Neural cell (in vitro differentiated cells): ENCODE measurements around the gene CXCL13. TPM values are rescaled to one million over a fixed set of nuclear protein-coding genes. Genes with fewer than 3 reads are reported as not detected.

Experiments
- H2AFZ ChIP-seq: fragments of 200-600, 300-800 bp; sonication (generic), shearing (Covaris generic); 2 replicates; pipeline ENCODE4 v1.6.0; 2014; ENCODE audit warnings: low read depth, mild to moderate bottlenecking, antibody characterized with exemption, low read length, moderate library complexity
- H3F3A ChIP-seq: fragments of 200-600 bp; shearing (Covaris generic); 2 replicates; pipeline ENCODE4 v1.6.1; 2016; ENCODE audit warnings: mild to moderate bottlenecking, moderate library complexity, mixed read lengths, antibody characterized with exemption, low read length; ENCODE audit not compliant: insufficient read depth, poor library complexity, severe bottlenecking
- H3K27ac ChIP-seq: fragments of 200-600, 300-800 bp; sonication (generic), shearing (Covaris generic); 2 replicates; pipeline ENCODE4 v1.5.1; 2014; ENCODE audit warnings: mild to moderate bottlenecking, low read length, moderate library complexity
- H3K27me3 ChIP-seq: fragments of 300-800, 200-600 bp; sonication (generic), shearing (Covaris generic); 2 replicates; pipeline ENCODE4 v1.6.0; 2014; ENCODE audit warnings: mild to moderate bottlenecking, low read depth, low read length, moderate library complexity; ENCODE audit not compliant: insufficient read depth
- H3K36me3 ChIP-seq: fragments of 300-800, 200-600 bp; sonication (generic), shearing (Covaris generic); 2 replicates; pipeline ENCODE4 v1.5.1; 2014; ENCODE audit warnings: mild to moderate bottlenecking, antibody characterized with exemption, low read length, moderate library complexity; ENCODE audit not compliant: insufficient read depth
- H3K4me2 ChIP-seq: fragments of 300-800, 200-600 bp; sonication (generic), shearing (Covaris generic); 2 replicates; pipeline ENCODE4 v1.6.0; 2014; ENCODE audit warnings: mild to moderate bottlenecking, low read length
- H3K4me3 ChIP-seq: fragments of 300-800, 200-600 bp; sonication (generic), shearing (Covaris generic); 2 replicates; pipeline ENCODE4 v1.5.1; 2014; ENCODE audit warnings: mild to moderate bottlenecking, low read length, moderate library complexity
- H3K79me2 ChIP-seq: fragments of 200-600 bp; shearing (Covaris generic); replicated peaks from 2 replicates; pipeline ENCODE4 v1.6.0; 2014; ENCODE audit warnings: mild to moderate bottlenecking, low read length, moderate library complexity; ENCODE audit not compliant: insufficient read depth
- H3K9ac ChIP-seq: fragments of 300-800, 200-600 bp; sonication (generic), shearing (Covaris generic); 2 replicates; pipeline ENCODE4 v1.6.1; 2016; ENCODE audit warnings: mild to moderate bottlenecking, low read length, mixed read lengths
- H3K9me2 ChIP-seq: fragments of 200-600 bp; shearing (Covaris generic); 2 replicates; pipeline ENCODE4 v1.6.1; 2016; ENCODE audit warnings: mild to moderate bottlenecking, low read length, mixed read lengths; ENCODE audit not compliant: insufficient read depth
- H3K9me3 ChIP-seq: fragments of 200-600, 300-800 bp; sonication (generic), shearing (Covaris generic); 2 replicates; pipeline ENCODE4 v1.6.1; 2016; ENCODE audit warnings: mild to moderate bottlenecking, mixed run types, low read length, moderate library complexity, mixed read lengths
- H4K20me1 ChIP-seq: fragments of 200-600 bp; shearing (Covaris generic); 2 replicates; pipeline ENCODE4 v1.6.1; 2016; ENCODE audit warnings: mild to moderate bottlenecking, mixed run types; ENCODE audit not compliant: insufficient read depth
- EP300 ChIP-seq: fragments of 450-650 bp; conservative IDR thresholded peaks from 2 replicates; pipeline ENCODE4 v1.6.1; 2014; ENCODE audit warnings: antibody characterized with exemption, mild to moderate bottlenecking, moderate library complexity; ENCODE audit not compliant: poor library complexity, severe bottlenecking
- EZH2 ChIP-seq: fragments of 200-600, 300-800 bp; shearing (Covaris generic), sonication (generic); IDR thresholded peaks from 2 replicates; pipeline ENCODE4 v1.6.1; 2014; ENCODE audit warnings: antibody characterized with exemption, low read length, borderline replicate concordance, mild to moderate bottlenecking; ENCODE audit not compliant: insufficient read depth, poor library complexity, severe bottlenecking
- MXI1 ChIP-seq: fragments of 450-650 bp; conservative IDR thresholded peaks from 2 replicates; pipeline ENCODE4 v1.6.1; 2014; ENCODE audit warnings: antibody characterized with exemption, mild to moderate bottlenecking; ENCODE audit not compliant: poor library complexity, severe bottlenecking
- POLR2AphosphoS5 ChIP-seq: IDR thresholded peaks from 2 replicates; pipeline ENCODE4 v1.6.1; 2012
- RAD21 ChIP-seq: fragments of 450-650 bp; conservative IDR thresholded peaks from 2 replicates; pipeline ENCODE4 v1.6.1; 2014; ENCODE audit warnings: antibody characterized with exemption, mild to moderate bottlenecking, moderate library complexity
- SMC3 ChIP-seq: fragments of 450-650 bp; conservative IDR thresholded peaks from 2 replicates; pipeline ENCODE4 v1.6.1; 2014; ENCODE audit warnings: antibody characterized with exemption, mild to moderate bottlenecking, moderate library complexity; ENCODE audit not compliant: poor library complexity
- TAF1 ChIP-seq: IDR thresholded peaks from 2 replicates; pipeline ENCODE4 v1.6.1; 2012; ENCODE audit warnings: low read depth
- polyA plus RNA-seq: library from polyadenylated mRNA; depleted of rRNA; stranded (reverse); fragments of >200 nt; gene quantifications from 2 replicates; pipeline ENCODE4 v1.2.3, GENCODE V29; 2014
- TF ChIP-seq, protein P1 (sequence below): IDR thresholded peaks from 2 replicates; pipeline ENCODE4 v1.6.1; 2012; ENCODE audit warnings: borderline replicate concordance
- TF ChIP-seq, protein P2 (sequence below): fragments of 450-650 bp; IDR thresholded peaks from 2 replicates; pipeline ENCODE4 v1.5.1; 2014; ENCODE audit warnings: antibody characterized with exemption, mild to moderate bottlenecking, moderate library complexity; ENCODE audit not compliant: poor library complexity, severe bottlenecking

CXCL13 gene
- polyA plus RNA-seq, 1 donor from 2014 or later = not detected

DNA sequence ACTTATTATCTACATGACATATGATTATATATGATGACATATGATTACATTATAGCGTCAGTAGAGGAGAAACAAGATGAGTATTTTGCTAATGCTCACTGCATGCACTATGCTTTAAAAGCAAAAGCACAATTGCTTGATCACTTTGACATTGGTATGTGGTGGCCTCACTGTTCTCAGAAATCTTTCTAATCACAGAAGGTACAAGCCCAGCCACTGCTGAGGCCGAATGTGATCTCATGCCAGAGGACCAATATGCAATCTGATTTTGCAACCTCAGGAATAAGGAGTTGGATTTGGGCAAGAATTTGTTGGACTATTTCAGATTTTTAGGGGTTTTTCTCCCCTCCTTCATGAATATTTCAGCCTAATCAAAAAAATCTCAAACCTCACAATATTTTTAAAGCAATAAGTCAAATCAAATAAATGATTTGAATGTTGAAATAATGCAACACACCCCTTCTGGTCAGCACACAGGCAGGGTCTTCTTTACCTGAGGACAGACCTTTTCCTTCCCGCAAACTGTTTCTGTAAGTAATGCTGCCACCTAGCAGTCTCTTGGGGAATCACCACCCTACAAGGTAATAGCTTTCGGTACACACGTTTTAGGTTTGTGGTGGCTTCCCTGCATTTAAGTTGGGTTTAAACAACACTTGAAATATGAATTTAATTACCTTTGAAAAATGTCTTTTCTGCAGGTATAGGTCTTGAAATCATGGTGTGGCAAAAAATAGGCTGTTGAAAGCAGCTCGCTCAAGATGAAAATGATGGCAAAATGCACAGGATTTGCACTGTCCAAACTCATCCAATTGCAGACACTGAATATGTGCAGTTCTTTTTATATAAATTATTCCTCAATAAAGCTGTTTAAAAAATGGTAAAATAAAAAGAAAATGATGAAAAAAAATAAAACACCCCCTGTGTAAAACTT lies 4.8 kb upstream of the CXCL13 start:
- no peaks in the 10 kb centered on the region for H3K9me3 ChIP-seq
- no peaks in the 10 kb centered on the region for H3F3A ChIP-seq
- H3K79me2 ChIP-seq = no peaks in the 10 kb centered on the region
- TF ChIP-seq RAD21 = peak; percentile 67
- TF ChIP-seq TAF1 = no peak
- no peak for TF ChIP-seq MXI1
- TF ChIP-seq EP300 = no peak
- TF ChIP-seq, protein P1, sequence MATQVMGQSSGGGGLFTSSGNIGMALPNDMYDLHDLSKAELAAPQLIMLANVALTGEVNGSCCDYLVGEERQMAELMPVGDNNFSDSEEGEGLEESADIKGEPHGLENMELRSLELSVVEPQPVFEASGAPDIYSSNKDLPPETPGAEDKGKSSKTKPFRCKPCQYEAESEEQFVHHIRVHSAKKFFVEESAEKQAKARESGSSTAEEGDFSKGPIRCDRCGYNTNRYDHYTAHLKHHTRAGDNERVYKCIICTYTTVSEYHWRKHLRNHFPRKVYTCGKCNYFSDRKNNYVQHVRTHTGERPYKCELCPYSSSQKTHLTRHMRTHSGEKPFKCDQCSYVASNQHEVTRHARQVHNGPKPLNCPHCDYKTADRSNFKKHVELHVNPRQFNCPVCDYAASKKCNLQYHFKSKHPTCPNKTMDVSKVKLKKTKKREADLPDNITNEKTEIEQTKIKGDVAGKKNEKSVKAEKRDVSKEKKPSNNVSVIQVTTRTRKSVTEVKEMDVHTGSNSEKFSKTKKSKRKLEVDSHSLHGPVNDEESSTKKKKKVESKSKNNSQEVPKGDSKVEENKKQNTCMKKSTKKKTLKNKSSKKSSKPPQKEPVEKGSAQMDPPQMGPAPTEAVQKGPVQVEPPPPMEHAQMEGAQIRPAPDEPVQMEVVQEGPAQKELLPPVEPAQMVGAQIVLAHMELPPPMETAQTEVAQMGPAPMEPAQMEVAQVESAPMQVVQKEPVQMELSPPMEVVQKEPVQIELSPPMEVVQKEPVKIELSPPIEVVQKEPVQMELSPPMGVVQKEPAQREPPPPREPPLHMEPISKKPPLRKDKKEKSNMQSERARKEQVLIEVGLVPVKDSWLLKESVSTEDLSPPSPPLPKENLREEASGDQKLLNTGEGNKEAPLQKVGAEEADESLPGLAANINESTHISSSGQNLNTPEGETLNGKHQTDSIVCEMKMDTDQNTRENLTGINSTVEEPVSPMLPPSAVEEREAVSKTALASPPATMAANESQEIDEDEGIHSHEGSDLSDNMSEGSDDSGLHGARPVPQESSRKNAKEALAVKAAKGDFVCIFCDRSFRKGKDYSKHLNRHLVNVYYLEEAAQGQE = no peak
- TF ChIP-seq, protein P2, sequence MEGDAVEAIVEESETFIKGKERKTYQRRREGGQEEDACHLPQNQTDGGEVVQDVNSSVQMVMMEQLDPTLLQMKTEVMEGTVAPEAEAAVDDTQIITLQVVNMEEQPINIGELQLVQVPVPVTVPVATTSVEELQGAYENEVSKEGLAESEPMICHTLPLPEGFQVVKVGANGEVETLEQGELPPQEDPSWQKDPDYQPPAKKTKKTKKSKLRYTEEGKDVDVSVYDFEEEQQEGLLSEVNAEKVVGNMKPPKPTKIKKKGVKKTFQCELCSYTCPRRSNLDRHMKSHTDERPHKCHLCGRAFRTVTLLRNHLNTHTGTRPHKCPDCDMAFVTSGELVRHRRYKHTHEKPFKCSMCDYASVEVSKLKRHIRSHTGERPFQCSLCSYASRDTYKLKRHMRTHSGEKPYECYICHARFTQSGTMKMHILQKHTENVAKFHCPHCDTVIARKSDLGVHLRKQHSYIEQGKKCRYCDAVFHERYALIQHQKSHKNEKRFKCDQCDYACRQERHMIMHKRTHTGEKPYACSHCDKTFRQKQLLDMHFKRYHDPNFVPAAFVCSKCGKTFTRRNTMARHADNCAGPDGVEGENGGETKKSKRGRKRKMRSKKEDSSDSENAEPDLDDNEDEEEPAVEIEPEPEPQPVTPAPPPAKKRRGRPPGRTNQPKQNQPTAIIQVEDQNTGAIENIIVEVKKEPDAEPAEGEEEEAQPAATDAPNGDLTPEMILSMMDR = peak; percentile 72
- TF ChIP-seq SMC3 = peak; percentile 69
- no peak overlapping the region for H2AFZ ChIP-seq
- H3K9ac ChIP-seq = no peak overlapping the region
- no peaks in the 10 kb centered on the region for H4K20me1 ChIP-seq
- no peaks in the 10 kb centered on the region for H3K27me3 ChIP-seq
- no peak overlapping the region for H3K27ac ChIP-seq
- H3K4me3 ChIP-seq = no peak overlapping the region
- H3K4me2 ChIP-seq = no peak overlapping the region
- H3K9me2 ChIP-seq = no peaks in the 10 kb centered on the region
- H3K36me3 ChIP-seq = no peaks in the 10 kb centered on the region

DNA sequence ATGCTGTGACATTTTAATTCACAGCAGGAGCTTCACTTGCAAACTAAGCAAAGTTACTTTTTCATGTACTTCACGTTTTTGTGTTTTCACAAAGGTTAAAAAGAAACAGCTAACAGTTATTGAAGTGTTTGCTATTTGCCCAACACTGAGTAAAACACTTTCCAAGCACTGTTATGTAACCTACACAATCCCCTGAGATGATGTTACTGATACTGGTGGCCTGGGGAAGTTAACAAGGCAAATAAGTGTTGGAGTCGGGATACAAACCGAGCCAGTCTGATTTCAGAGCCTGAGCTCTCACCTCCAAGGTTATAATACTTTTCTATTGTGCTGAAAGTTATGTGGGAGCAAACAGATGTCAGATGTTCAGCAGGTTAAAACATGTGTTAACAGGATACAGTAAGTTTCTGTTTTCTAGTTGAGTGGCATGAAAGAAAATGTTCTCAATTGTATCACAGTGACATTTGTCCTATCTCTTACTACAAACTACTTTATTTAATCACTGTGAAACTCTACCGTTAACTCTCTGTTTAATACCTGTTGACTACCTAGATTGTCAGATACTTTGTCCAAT lies 3.9 kb upstream of the CXCL13 start:
- Histone ChIP-seq H3K36me3 (no peaks in the 10 kb centered on the region), H4K20me1 (no peaks in the 10 kb centered on the region), H3K9ac (no peak overlapping the region), H3K4me3 (no peak overlapping the region), H3K27me3 (no peaks in the 10 kb centered on the region), H3K9me3 (no peaks in the 10 kb centered on the region), H3K27ac (no peak overlapping the region), H2AFZ (no peak overlapping the region), H3F3A (no peaks in the 10 kb centered on the region), H3K9me2 (no peaks in the 10 kb centered on the region), H3K4me2 (no peak overlapping the region), H3K79me2 (no peaks in the 10 kb centered on the region)
- TF ChIP-seq, protein P2 = no peak
- TF ChIP-seq, protein P1 = no peak
- no peak for TF ChIP-seq EZH2
- TF ChIP-seq TAF1 = no peak
- no peak for TF ChIP-seq RAD21
- no peak for TF ChIP-seq EP300
- no peak for TF ChIP-seq POLR2AphosphoS5
- no peak for TF ChIP-seq SMC3
- no peak for TF ChIP-seq MXI1
